PC-9 (cell line): Measurements from ENCODE around the gene SMAD5.

Experiments used
- EZH2 ChIP-seq: fragments of 200-600 bp; sonication (generic); IDR thresholded peaks from 2 replicates; pipeline ENCODE4 v1.8.0; 2017; ENCODE audit warnings: antibody characterized with exemption, low read depth
- TF ChIP-seq, protein P1 (sequence below): fragments of 200-600 bp; sonication (generic); conservative IDR thresholded peaks from 2 replicates; pipeline ENCODE4 v1.6.1; 2017; ENCODE audit warnings: mixed run types, antibody characterized with exemption, mild to moderate bottlenecking, moderate library complexity

DNA sequence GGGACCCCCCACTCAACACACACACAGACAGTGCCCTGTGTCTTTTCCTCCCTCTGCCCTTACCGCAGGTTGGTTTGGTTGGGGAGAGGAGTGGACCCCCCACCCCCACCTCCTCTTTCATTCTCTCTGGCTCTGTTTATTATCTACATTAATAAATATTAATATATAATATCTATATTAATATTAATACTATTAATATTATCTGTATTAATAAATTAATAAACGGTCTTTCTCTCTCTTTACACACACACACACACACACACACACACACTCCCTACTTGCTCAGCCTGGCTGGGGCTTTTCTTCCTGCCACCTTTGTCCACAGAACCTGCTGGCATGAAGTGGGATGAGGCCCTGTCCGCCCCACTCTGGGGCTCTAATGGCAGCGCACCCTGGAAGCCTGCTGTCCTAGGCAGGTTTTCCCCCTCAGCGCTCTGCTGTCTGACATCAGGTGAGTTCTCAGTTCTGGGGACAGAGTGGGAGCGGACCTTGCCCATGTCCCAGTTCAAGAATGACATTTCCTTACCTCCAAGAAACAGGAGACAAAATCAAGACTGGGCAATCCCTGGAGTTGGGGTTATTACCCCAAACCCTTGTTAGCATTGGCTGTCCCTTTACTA, 70.8 kb downstream of the SMAD5 start:
- TF ChIP-seq, protein P1, sequence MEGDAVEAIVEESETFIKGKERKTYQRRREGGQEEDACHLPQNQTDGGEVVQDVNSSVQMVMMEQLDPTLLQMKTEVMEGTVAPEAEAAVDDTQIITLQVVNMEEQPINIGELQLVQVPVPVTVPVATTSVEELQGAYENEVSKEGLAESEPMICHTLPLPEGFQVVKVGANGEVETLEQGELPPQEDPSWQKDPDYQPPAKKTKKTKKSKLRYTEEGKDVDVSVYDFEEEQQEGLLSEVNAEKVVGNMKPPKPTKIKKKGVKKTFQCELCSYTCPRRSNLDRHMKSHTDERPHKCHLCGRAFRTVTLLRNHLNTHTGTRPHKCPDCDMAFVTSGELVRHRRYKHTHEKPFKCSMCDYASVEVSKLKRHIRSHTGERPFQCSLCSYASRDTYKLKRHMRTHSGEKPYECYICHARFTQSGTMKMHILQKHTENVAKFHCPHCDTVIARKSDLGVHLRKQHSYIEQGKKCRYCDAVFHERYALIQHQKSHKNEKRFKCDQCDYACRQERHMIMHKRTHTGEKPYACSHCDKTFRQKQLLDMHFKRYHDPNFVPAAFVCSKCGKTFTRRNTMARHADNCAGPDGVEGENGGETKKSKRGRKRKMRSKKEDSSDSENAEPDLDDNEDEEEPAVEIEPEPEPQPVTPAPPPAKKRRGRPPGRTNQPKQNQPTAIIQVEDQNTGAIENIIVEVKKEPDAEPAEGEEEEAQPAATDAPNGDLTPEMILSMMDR, result no peak
- no peak for TF ChIP-seq EZH2
